MM.1S (cell line): ENCODE data around the gene PATE1.

ENCODE experiments used
- DNase-seq: peaks from one replicate; pipeline ENCODE4 v3.0.0-alpha.2; 2015
- H2AFZ ChIP-seq: fragments of 300-600 bp; sonication (generic); 2 replicates; pipeline ENCODE4 v1.6.0; 2016; ENCODE audit warnings: antibody characterized with exemption, low read length
- H3F3A ChIP-seq: fragments of 300-600 bp; sonication (generic); 2 replicates; pipeline ENCODE4 v1.6.1; 2016; ENCODE audit warnings: mild to moderate bottlenecking, antibody characterized with exemption, low read length, moderate library complexity, mixed read lengths; ENCODE audit not compliant: insufficient read depth
- H3K27ac ChIP-seq: fragments of 300-600 bp; sonication (generic); 2 replicates; pipeline ENCODE4 v1.5.1; 2016; ENCODE audit warnings: mild to moderate bottlenecking, low read length
- H3K27me3 ChIP-seq: fragments of 300-600 bp; sonication (generic); replicated peaks from 2 replicates; pipeline ENCODE4 v1.6.0; 2016; ENCODE audit warnings: low read length; ENCODE audit not compliant: insufficient read depth
- H3K36me3 ChIP-seq: fragments of 300-600 bp; sonication (generic); replicated peaks from 2 replicates; pipeline ENCODE4 v1.6.1; 2016; ENCODE audit warnings: mild to moderate bottlenecking, low read length, mixed read lengths; ENCODE audit not compliant: insufficient read depth
- H3K4me1 ChIP-seq: fragments of 300-600 bp; sonication (generic); 2 replicates; pipeline ENCODE4 v1.6.1; 2016; ENCODE audit warnings: low read length, mixed read lengths
- H3K4me2 ChIP-seq: fragments of 300-600 bp; sonication (generic); 2 replicates; pipeline ENCODE4 v1.6.0; 2016; ENCODE audit warnings: low read depth, low read length
- H3K4me3 ChIP-seq: fragments of 300-600 bp; sonication (generic); 2 replicates; pipeline ENCODE4 v1.5.1; 2016; ENCODE audit warnings: low read length, mixed read lengths
- H3K79me2 ChIP-seq: fragments of 300-600 bp; sonication (generic); 2 replicates; pipeline ENCODE4 v1.6.1; 2016; ENCODE audit warnings: mixed run types, low read length, mixed read lengths
- H3K9ac ChIP-seq: fragments of 300-600 bp; sonication (generic); 2 replicates; pipeline ENCODE4 v1.6.1; 2016; ENCODE audit warnings: low read length, mixed read lengths
- H3K9me2 ChIP-seq: fragments of 300-600 bp; sonication (generic); replicated peaks from 2 replicates; pipeline ENCODE4 v1.6.1; 2016; ENCODE audit warnings: mild to moderate bottlenecking, low read length, mixed read lengths; ENCODE audit not compliant: insufficient read depth
- H3K9me3 ChIP-seq: fragments of 300-600 bp; sonication (generic); replicated peaks from 2 replicates; pipeline ENCODE4 v1.6.1; 2016; ENCODE audit warnings: mild to moderate bottlenecking, low read length, mixed read lengths; ENCODE audit not compliant: insufficient read depth
- H4K20me1 ChIP-seq: fragments of 300-600 bp; sonication (generic); 2 replicates; pipeline ENCODE4 v1.6.1; 2016; ENCODE audit warnings: mild to moderate bottlenecking, low read length, moderate library complexity, mixed read lengths; ENCODE audit not compliant: insufficient read depth
- CTCF ChIP-seq: fragments of 300-600 bp; sonication (generic); IDR thresholded peaks from 2 replicates; pipeline ENCODE4 v1.5.1; 2016; ENCODE audit warnings: antibody characterized with exemption, low read length, mixed read lengths
- EZH2 ChIP-seq: fragments of 300-600 bp; sonication (generic); optimal IDR thresholded peaks from 2 replicates; pipeline ENCODE3; 2017; ENCODE audit warnings: low read depth, mild to moderate bottlenecking, antibody characterized with exemption, low read length, mixed read lengths
- EZH2phosphoT487 ChIP-seq: fragments of 300-600 bp; sonication (generic); IDR thresholded peaks from 2 replicates; pipeline ENCODE4 v1.6.1; 2018; ENCODE audit warnings: antibody characterized with exemption, low read length

The PATE1 gene

GRCh38 chr11:125790825-125791224 lies 44.7 kb downstream of the PATE1 start:
- no peak overlapping the region for H3K27ac ChIP-seq
- H3K4me2 ChIP-seq: no peak overlapping the region
- no peaks in the 10 kb centered on the region for H3K4me1 ChIP-seq
- H3K36me3 ChIP-seq: no peaks in the 10 kb centered on the region
- H3F3A ChIP-seq: no peaks in the 10 kb centered on the region
- no peak overlapping the region for H3K9ac ChIP-seq
- DNase-seq: no peak
- TF ChIP-seq EZH2: no peak
- no peak for TF ChIP-seq CTCF
- no peaks in the 10 kb centered on the region for H3K27me3 ChIP-seq
- H2AFZ ChIP-seq: no peak overlapping the region
- no peaks in the 10 kb centered on the region for H4K20me1 ChIP-seq
- H3K9me3 ChIP-seq: no peaks in the 10 kb centered on the region
- no peaks in the 10 kb centered on the region for H3K9me2 ChIP-seq
- H3K79me2 ChIP-seq: no peaks in the 10 kb centered on the region
- no peak overlapping the region for H3K4me3 ChIP-seq

- no peaks in the 10 kb centered on the region for H4K20me1 ChIP-seq
- H3K27ac ChIP-seq: no peak overlapping the region
- no peak overlapping the region for H3K9ac ChIP-seq
- H2AFZ ChIP-seq: no peak overlapping the region
- H3K4me1 ChIP-seq: no peaks in the 10 kb centered on the region
- no peaks in the 10 kb centered on the region for H3K9me2 ChIP-seq
- no peaks in the 10 kb centered on the region for H3K27me3 ChIP-seq
- no peak for DNase-seq
- TF ChIP-seq EZH2phosphoT487: no peak
- no peak for TF ChIP-seq EZH2
- no peak for TF ChIP-seq CTCF
- no peaks in the 10 kb centered on the region for H3F3A ChIP-seq
- H3K4me3 ChIP-seq: no peak overlapping the region
- H3K4me2 ChIP-seq: no peak overlapping the region
- H3K36me3 ChIP-seq: no peaks in the 10 kb centered on the region
- H3K79me2 ChIP-seq: no peaks in the 10 kb centered on the region
- no peaks in the 10 kb centered on the region for H3K9me3 ChIP-seq
Observed at GRCh38 chr11:125797641-125798040, 51.6 kb downstream of the PATE1 start.
